ENCODE results near the gene GNAI2.

DNA sequence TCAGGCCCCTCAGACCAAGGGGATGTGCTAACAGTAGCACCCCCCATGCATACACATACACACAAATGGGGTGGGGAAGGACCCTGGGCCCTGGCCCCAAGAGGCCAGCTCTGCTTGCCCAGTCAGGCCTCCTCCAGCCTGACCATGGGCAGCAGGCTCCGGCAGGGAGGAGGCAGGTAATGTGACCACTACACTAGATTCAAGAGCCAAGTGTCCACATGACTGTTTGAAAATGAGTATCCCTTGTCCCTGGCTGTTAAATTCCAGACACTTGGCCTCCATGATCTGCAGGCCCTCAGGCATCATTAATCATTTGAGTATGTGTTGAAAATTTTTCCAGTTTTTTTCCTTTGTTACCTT, 13.9 kb upstream of the GNAI2 start:
- TF ChIP-seq CTCF (IDR thresholded peaks at IDR 0.05) (no peak), POLR2A (IDR thresholded peaks at IDR 0.05) (no peak)

Measured in Peyer's patch (tissue), 4 donors.